IMR-90 (cell line): Measurements from ENCODE around the gene DDX31. TPM values are rescaled to one million over a fixed set of nuclear protein-coding genes. Genes with fewer than 3 reads are reported as not detected.

Source experiments
- ATAC-seq: fragments of 200-7000 bp; cut with Tn5 transposase; 2 replicates; pipeline ENCODE4 v1.9.1; 2020; ENCODE audit warnings: low read depth, mild to moderate bottlenecking, moderate library complexity
- BruUV-seq: library from RNA; stranded (reverse); fragments of 400-500 nt; replicated peaks from 2 replicates; lab custom pipeline; 2021; lab: Mats Ljungman, UMichigan
- CTCF ChIA-PET: fragments of 300-600 bp; formaldehyde crosslinking; extraction: SDS; loops from one replicate; lab custom pipeline; 2021; ENCODE audit warnings: antibody characterized with exemption; lab: Yijun Ruan, JAX
- POLR2A ChIA-PET: fragments of 300-600 bp; sonication (Branson Sonifier 250); formaldehyde crosslinking; loops from one replicate; lab custom pipeline; 2022; ENCODE audit warnings: antibody characterized with exemption; ENCODE audit not compliant: unreplicated experiment; lab: Charles Lee
- DNase-seq: peaks from one replicate; pipeline ENCODE4 v3.0.0; 2013
- H2AFZ ChIP-seq: replicated peaks from 2 replicates; pipeline ENCODE3; 2013; ENCODE audit warnings: low read length, mild to moderate bottlenecking; ENCODE audit not compliant: poor library complexity
- H2AK5ac ChIP-seq: 2 replicates; pipeline ENCODE4 v1.6.1; 2013; ENCODE audit warnings: low read depth, low read length, inconsistent platforms
- H2AK9ac ChIP-seq: replicated peaks from 2 replicates; pipeline ENCODE3; 2013; ENCODE audit warnings: mild to moderate bottlenecking, low read depth, low read length, moderate library complexity; ENCODE audit not compliant: poor library complexity
- H2BK120ac ChIP-seq: 2 replicates; pipeline ENCODE4 v1.6.1; 2013; ENCODE audit warnings: low read depth, low read length, inconsistent platforms
- H2BK15ac ChIP-seq: 3 replicates; pipeline ENCODE4 v1.6.1; 2013; ENCODE audit warnings: low read depth, low read length, inconsistent platforms
- H2BK20ac ChIP-seq: 2 replicates; pipeline ENCODE4 v1.6.1; 2013; ENCODE audit warnings: low read depth, mild to moderate bottlenecking, inconsistent platforms, low read length, moderate library complexity
- H2BK5ac ChIP-seq: 2 replicates; pipeline ENCODE4 v1.6.1; 2013; ENCODE audit warnings: mild to moderate bottlenecking, low read depth, low read length, inconsistent platforms; ENCODE audit not compliant: poor library complexity, severe bottlenecking
- H3K14ac ChIP-seq: replicated peaks from 2 replicates; pipeline ENCODE4 v1.6.1; 2013; ENCODE audit warnings: low read depth, low read length, inconsistent platforms
- H3K18ac ChIP-seq: 2 replicates; pipeline ENCODE4 v1.6.1; 2013; ENCODE audit warnings: low read depth, low read length, control low read depth
- H3K23ac ChIP-seq: 2 replicates; pipeline ENCODE4 v1.6.1; 2013; ENCODE audit warnings: low read depth, low read length, inconsistent platforms
- H3K27ac ChIP-seq: 2 replicates; pipeline ENCODE4 v1.5.1; 2013; ENCODE audit warnings: mild to moderate bottlenecking, control low read depth, low read length; ENCODE audit not compliant: insufficient read depth
- H3K27me3 ChIP-seq: 2 replicates; pipeline ENCODE4 v1.6.1; 2013; ENCODE audit warnings: low read length; ENCODE audit not compliant: control insufficient read depth, insufficient read depth
- H3K36me3 ChIP-seq: 2 replicates; pipeline ENCODE4 v1.6.1; 2013; ENCODE audit warnings: low read length, mixed read lengths; ENCODE audit not compliant: control insufficient read depth, insufficient read depth
- H3K4ac ChIP-seq: 2 replicates; pipeline ENCODE4 v1.6.1; 2013; ENCODE audit warnings: low read depth, low read length, inconsistent platforms
- H3K4me1 ChIP-seq: 2 replicates; pipeline ENCODE4 v1.6.1; 2013; ENCODE audit warnings: low read length, mixed read lengths; ENCODE audit not compliant: control insufficient read depth, insufficient read depth
- H3K4me2 ChIP-seq: 2 replicates; pipeline ENCODE4 v1.6.1; 2013; ENCODE audit warnings: low read depth, mild to moderate bottlenecking, control low read depth, low read length, moderate library complexity
- H3K4me3 ChIP-seq: 2 replicates; pipeline ENCODE4 v1.5.1; 2013; ENCODE audit warnings: low read depth, mild to moderate bottlenecking, control low read depth, low read length, moderate library complexity; ENCODE audit not compliant: insufficient read depth
- H3K56ac ChIP-seq: 2 replicates; pipeline ENCODE4 v1.6.1; 2013; ENCODE audit warnings: low read length, inconsistent platforms; ENCODE audit not compliant: insufficient read depth; ENCODE audit errors: extremely low read depth
- H3K79me1 ChIP-seq, 2 experiments: 2 replicates each; pipeline ENCODE4 v1.6.1; 2013; ENCODE audit warnings: low read length in 2 of 2, inconsistent platforms in 1 of 2, low read depth in 1 of 2
- H3K9ac ChIP-seq: 2 replicates; pipeline ENCODE4 v1.6.1; 2013; ENCODE audit warnings: low read depth, low read length, control low read depth
- H3K9me1 ChIP-seq: 2 replicates; pipeline ENCODE4 v1.6.1; 2013; ENCODE audit warnings: low read length, inconsistent platforms; ENCODE audit not compliant: insufficient read depth
- H3K9me3 ChIP-seq: 2 replicates; pipeline ENCODE4 v1.6.1; 2013; ENCODE audit warnings: low read length; ENCODE audit not compliant: control insufficient read depth, insufficient read depth
- H4K20me1 ChIP-seq: 2 replicates; pipeline ENCODE4 v1.6.1; 2013; ENCODE audit warnings: low read length, inconsistent platforms; ENCODE audit not compliant: insufficient read depth
- H4K5ac ChIP-seq: 2 replicates; pipeline ENCODE4 v1.6.1; 2013; ENCODE audit warnings: mild to moderate bottlenecking, low read depth, low read length, control low read depth
- H4K8ac ChIP-seq, 2 experiments: 2 replicates each; pipeline ENCODE4 v1.6.1; 2013; ENCODE audit warnings: low read depth in 2 of 2, low read length in 2 of 2, control low read depth in 1 of 2, inconsistent platforms in 1 of 2
- H4K91ac ChIP-seq: 2 replicates; pipeline ENCODE4 v1.6.1; 2013; ENCODE audit warnings: low read depth, low read length, inconsistent platforms; ENCODE audit not compliant: insufficient read depth
- CHD1 ChIP-seq: IDR thresholded peaks from 2 replicates; pipeline ENCODE4 v1.6.1; 2012; ENCODE audit warnings: low read depth, low read length, improper control_type of control experiment
- ELK1 ChIP-seq: fragments of 150-350 bp; IDR thresholded peaks from 2 replicates; pipeline ENCODE4 v1.6.1; 2016; ENCODE audit warnings: low read depth, mild to moderate bottlenecking, low read length, moderate library complexity, borderline replicate concordance
- MAFK ChIP-seq: IDR thresholded peaks from 2 replicates; pipeline ENCODE4 v1.6.1; 2012; ENCODE audit warnings: low read depth, low read length, improper control_type of control experiment
- MAZ ChIP-seq: IDR thresholded peaks from 2 replicates; pipeline ENCODE4 v1.6.1; 2012; ENCODE audit warnings: low read depth, mild to moderate bottlenecking, low read length, improper control_type of control experiment, moderate library complexity, borderline replicate concordance
- RAD21 ChIP-seq: IDR thresholded peaks from 2 replicates; pipeline ENCODE4 v1.6.1; 2012; ENCODE audit warnings: low read length, improper control_type of control experiment
- RCOR1 ChIP-seq: IDR thresholded peaks from 2 replicates; pipeline ENCODE4 v1.6.1; 2012; ENCODE audit warnings: mild to moderate bottlenecking, low read length, improper control_type of control experiment; ENCODE audit not compliant: insufficient replicate concordance
- RFX5 ChIP-seq: IDR thresholded peaks from 2 replicates; pipeline ENCODE4 v1.8.0; 2012; ENCODE audit warnings: low read depth, mild to moderate bottlenecking, low read length, moderate library complexity
- WGBS, 2 experiments: methylation state at CpG; one replicate each; pipeline versions ENCODE4 v1.1.5 to v1.1.7; 2013; ENCODE audit warnings: missing lambda C conversion rate in 2 of 2; ENCODE audit not compliant: insufficient read length in 1 of 2; ENCODE audit errors: extremely low coverage in 2 of 2; 5-methylcytosine and 5-hydroxymethylcytosine counted together
- dilution Hi-C: fragments of 300-500 bp; cut with HindIII; formaldehyde crosslinking; loops from one replicate; pipeline ENCODE4 v1.14.3; 2018; ENCODE audit warnings: low sequenced_read_pairs; ENCODE audit not compliant: unreplicated experiment
- in situ Hi-C: fragments of 300-500 bp; cut with MboI; formaldehyde crosslinking; loops from 3 replicates; pipeline ENCODE4 v1.14.3; 2019; ENCODE audit warnings: low sequenced_read_pairs, inconsistent platforms, mixed read lengths
- intact Hi-C: fragments of 100-400 bp; cut with micrococcal nuclease; formaldehyde crosslinking; loops from 2 replicates; pipeline ENCODE4 v1.10.0; 2022
- polyA plus RNA-seq, 3 experiments: library from polyadenylated mRNA; depleted of rRNA; stranded (reverse); fragments of >200 nt; gene quantifications; 2 replicates each; pipeline ENCODE4 v1.2.3, GENCODE V29; 2012; ENCODE audit warnings: low replicate concordance in 1 of 3
- total RNA-seq: library from RNA; depleted of rRNA; stranded (reverse); fragments of >200 nt; gene quantifications from 2 replicates; pipeline ENCODE4 v1.2.3, GENCODE V29; 2012

The DDX31 gene
- total and polyA plus RNA-seq, 2 of the 4 experiments (the other 2 are of a cell fraction) = 10.7 to 14.0 TPM

GRCh38 chr9:132628746-132629145 lies 41.0 kb downstream of the DDX31 start:
- ATAC-seq = no peak
- Histone ChIP-seq H4K8ac (no peak overlapping the region), H3K4me2 (no peak overlapping the region), H3K9ac (no peak overlapping the region), H3K4me1 (0 out of 2 replicates have a peak, but pooled peaks cover 3% of the 10 kb centered on the region), H4K20me1 (peaks cover 23% of the 10 kb centered on the region; the same call in 1 of the 2 replicates), H3K4me3 (no peak overlapping the region), H2AK5ac (no peak overlapping the region), H3K4ac (no peak overlapping the region), H4K91ac (no peak overlapping the region), H2BK15ac (no peak overlapping the region), H3K9me3 (no peaks in the 10 kb centered on the region), H2AK9ac (no peak overlapping the region), H3K9me1 (peaks cover 10% of the 10 kb centered on the region; the same call in 1 of the 2 replicates), H2AFZ (no peak overlapping the region), H3K36me3 (peaks cover 30% of the 10 kb centered on the region), H2BK120ac (no peak overlapping the region), H2BK20ac (no peak overlapping the region), H3K14ac (no peak overlapping the region), H4K5ac (no peak overlapping the region), H3K18ac (no peak overlapping the region), H2BK5ac (no peak overlapping the region), H3K56ac (no peak overlapping the region), H3K27ac (no peak overlapping the region), H3K23ac (no peak overlapping the region), H3K27me3 (no peaks in the 10 kb centered on the region), H3K79me1 (no peaks in the 10 kb centered on the region)
- POLR2A ChIA-PET = no interaction called here
- no TSS peak for BruUV-seq
- intact Hi-C loops (no loop called here), in situ Hi-C loops (no loop called here), dilution Hi-C loops (no loop called here)
- no CpG with 5 or more reads among the region's 8 CpGs for WGBS, 2 experiments
- TF ChIP-seq MAZ (no peak), ELK1 (no peak), RFX5 (no peak), CHD1 (no peak), RCOR1 (no peak), RAD21 (no peak), MAFK (no peak)
- no peak for DNase-seq
- CTCF ChIA-PET = no interaction called here
